T-helper 22 cell (primary cell): ENCODE measurements around the gene PLOD2.

Experiments used
- DNase-seq: peaks from one replicate; pipeline ENCODE4 v3.0.0-alpha.2; 2020; ENCODE audit warnings: low read depth

The PLOD2 gene

DNA sequence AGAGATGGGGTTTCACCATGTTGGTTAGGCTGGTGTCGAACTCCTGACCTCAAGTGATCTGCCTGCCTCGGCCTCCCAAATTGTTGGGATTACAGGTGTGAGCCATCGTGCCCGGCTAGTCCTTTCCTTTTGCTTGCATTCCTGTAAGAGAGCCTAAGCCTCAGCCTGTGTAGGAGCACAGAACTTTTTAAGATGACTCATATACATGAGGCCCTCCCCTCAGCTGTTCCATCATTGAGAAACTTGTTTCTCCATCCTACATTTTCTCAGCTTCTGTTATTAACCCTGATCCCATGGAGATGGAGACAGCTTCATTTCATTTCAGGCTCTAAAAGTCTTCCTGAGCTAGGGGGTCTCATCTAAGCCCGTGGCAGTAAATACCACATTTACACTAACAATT is 123.3 kb downstream of the PLOD2 start:
- DNase-seq = no peak

DNA sequence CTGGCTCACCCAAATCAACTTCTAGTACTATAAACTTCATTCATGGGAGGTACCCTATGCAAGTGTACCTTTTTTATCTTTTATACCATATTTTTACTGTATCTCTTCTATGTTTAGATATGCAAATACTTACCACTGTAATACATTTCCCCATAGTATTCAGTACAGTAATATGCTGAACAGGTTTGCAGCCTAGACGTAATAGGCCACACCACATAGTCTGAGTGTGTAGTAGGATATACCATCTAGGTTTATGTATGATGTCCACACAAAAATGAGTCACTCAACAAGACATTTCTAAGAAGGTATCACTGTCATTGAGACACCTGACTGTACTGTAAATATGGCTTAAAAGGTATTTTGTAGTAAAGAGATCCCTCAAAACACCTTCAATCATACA is 124.7 kb downstream of the PLOD2 start:
- no peak for DNase-seq

DNA sequence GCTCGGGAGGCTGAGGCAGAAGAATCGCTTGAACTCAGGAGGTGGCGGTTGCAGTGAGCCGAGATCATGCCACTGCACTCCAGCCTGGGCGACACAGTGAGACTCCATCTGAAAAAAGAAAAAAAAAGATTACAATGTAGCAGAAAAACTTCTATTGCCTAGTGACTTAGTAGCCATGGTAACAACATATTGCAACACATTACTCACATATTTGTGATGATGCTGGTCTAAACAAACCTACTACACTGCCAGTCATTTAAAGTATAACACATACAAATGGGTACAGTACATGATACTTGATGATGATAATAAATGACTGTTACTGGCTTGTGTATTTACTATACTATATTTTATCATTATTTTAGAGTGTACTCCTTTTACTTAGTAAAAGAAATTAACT is 125.6 kb downstream of the PLOD2 start:
- no peak for DNase-seq

DNA sequence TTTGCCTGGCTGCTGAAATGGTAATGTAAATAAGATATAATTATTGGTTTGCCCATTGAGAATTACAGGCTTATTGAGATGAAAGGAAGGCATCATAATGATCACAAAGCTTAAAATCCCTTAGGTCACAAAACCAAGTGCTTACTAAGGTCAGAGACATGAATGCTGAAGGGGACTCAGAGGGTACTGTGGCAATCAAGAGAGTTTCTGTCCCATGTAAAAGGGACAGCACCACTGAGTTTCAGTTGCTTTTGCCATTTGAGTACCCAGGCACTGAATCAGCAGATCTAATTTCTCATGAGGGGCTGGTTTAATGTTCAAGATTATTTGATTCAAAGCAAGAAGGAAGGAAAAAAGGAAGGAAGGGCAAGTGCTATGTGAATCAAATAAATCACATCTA is 127.0 kb downstream of the PLOD2 start:
- DNase-seq = no peak

DNA sequence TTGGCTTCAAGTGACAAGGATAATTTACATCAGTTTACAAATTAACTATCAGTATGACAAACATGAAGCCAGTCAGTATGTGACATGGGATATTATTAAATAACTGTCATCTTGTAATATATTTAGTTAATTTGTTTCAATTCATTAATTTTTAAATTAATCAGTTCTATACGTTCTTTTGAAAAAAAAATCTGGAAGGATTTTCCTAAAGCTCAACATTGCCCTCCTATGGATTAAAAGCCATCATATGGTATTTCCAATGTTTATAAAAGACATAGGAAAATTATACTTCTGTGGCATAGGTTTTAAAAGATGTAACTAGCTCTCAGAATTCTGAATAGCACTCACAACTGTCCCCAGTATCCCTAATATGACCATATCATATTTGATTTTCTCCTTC is 134.4 kb downstream of the PLOD2 start:
- DNase-seq = no peak

DNA sequence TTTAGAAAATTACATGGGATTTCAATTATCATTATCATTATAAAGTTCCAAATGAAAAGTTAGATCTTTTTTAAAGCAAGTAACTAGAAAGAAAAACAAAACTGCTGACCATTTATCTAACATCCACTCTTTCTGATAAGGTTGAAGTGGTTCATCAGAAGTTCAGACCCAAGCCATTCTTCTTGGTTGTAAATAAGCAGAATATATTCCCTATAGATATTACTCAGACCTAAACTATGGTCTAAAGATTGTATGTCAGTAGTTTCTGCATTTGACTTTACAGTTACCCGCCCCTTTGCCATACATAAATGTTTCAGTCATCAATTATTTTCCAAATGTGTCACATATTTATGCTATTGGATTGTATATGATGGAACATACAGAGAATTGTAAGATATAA is 136.7 kb downstream of the PLOD2 start:
- DNase-seq = no peak

DNA sequence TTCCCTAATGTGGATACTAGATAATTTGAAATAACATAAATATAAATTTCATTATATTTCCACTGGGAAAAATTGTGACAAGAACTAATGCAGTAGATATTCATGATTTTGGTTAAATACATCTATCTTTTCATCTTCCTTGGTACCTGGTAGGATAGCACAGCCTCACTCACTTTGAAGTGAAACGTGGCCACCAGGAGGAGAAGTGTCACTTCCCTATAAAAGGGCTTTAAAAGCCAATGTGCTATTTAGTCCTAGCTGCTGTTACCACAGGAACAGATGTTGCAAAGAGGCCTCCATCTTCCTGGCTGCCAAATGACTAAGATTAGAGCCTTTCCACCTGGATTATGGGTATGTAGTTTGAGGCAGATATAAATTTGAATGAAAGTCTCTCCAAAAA is 140.0 kb downstream of the PLOD2 start:
- no peak for DNase-seq

DNA sequence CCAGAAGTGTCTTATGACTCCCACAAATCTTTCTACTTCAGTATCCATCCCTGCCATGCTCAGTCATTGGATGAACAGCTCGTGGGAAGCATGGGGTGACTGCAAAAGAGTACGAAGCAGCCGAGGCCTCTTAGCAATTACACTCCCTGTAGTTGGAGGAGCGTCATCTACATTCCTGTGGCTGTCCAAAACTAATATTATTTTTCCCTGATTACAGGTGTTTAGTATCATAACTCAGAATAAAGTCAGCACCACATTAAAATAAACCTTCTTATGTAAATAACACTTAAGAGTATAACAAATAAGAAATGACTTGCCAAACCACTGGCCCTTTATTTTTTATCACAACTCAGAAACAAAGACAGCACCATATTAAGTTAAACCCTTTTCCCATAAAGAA is 141.5 kb downstream of the PLOD2 start:
- DNase-seq = no peak
